Fibroblast of skin of scalp (primary cell): ENCODE data around the gene EPHB1.
"Not testable (repeated sequence)": the region's sequence is repeated elsewhere in the genome, so short reads cannot be mapped to it uniquely, and the experiment has no call there.

Experiments
- DNase-seq: peaks from one replicate; pipeline ENCODE4 v3.0.0-alpha.2; 2013

EPHB1 gene

DNA sequence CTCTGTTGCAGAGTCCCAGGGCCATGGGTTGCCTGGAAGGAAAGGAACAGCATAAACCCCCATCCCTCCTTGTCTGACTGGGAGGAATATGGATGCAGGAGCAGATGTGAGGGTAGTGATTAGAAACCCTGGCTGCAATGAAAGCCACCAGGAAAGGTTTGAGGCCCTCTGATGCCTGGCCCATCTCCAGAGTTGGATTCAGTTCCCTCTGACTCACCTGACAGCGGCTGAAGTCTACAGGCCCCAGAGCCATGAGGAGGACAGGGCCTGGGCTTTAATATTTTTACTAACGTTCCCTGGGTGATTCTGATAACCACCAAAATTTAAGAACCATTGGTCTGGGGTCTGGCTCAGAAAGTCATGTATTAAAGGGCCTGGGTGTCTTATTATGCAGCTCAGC lies 214.0 kb downstream of the EPHB1 start:
- no peak for DNase-seq

DNA sequence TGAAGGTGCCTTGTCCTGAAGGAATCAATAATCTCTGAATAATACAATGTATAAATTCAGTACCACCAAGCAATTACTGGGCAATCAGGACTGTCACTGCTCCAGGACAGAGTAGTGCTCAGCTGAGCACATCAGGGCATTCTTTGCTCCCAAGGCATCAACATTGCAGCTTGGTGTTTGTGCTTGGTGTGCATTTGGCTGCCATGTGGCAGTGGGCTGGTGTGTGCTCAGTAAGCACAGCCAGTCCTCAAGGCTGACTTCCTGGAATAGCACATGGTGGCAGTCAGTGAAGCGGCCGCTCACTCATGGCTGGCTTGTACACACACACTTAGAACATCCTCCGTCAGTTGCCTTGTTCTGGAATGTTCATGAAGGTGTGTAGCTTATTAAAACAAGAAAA lies 217.0 kb downstream of the EPHB1 start:
- no peak for DNase-seq

DNA sequence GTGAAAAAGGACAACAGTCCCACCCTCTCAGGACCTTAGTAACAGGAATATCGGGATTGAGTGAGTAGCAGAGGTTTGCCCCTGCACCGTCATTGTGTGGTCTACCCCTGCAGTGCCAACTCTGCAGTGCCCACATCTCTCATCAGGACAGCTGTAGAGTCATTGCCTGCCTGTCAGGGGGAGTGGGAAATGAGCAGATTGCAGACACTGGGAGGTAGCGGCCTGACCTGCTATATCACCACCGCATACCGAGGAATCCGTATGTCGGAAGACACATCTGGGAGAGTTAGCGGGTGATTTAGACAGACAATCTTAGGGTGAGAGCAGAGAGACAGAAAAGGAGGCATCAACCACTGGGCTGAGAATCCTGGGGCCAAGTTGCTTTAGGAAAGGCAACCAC lies 218.1 kb downstream of the EPHB1 start:
- no peak for DNase-seq

DNA sequence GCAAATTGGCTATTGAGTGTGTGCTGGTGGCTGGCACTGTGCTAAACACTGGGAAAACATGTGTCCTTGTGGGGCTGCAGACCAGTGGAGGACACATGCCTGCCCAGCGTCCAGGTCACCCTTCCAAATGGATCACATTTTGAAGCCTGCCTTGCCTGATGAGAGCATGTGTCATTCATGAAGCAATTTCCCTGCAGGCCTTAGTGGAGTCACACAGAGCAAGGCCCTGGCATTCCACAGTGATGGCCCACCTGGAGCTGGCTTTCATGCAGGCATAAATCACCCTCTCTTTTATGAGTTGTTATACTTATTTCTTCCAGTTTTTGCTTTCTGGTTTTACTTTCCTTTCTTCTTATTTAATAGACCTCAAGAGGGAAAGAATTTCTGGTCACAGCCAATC lies 219.5 kb downstream of the EPHB1 start:
- no peak for DNase-seq

DNA sequence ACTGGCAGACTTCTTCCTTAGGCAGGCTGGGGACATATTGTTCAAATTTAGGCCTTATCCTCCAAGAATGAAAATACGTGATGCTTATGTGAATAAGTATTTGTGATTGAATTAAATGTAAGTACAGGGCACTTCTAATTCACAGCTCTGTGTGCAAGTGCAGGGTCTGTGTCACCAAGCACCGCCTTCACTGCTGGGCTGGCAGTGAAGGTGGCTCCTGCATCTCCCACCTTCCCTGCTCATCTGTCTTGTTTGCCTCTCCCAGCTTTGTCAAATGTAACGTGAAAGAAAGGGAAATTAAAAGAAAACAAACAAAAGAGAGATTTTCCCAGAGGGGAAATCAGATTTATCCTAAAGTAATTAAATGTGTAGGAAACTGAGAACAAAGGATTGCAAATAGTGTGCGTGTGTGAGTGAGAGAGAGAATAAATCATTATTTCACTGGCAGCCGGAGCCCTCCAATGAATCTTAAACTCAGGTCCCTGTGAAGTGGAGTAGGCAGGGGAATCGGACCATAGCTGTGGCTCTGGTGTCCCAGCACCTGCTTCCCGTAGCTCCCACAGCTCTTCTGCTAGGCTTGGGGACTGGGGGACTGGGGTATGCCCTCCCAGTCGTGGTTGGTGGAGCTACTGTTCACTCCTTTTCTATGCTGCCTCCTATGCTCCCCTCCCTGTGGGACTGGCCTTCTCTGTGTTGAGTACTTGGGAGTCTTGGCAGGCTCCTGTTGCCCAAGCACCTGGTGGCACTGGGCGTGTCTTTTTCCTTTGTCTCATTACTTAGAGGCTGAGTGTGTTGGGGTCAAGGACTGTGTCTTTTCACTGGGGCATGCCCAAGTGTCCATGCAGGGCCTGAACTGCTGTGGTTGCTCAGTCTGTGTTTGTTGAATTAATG lies 222.2 kb downstream of the EPHB1 start:
- no peak for DNase-seq

DNA sequence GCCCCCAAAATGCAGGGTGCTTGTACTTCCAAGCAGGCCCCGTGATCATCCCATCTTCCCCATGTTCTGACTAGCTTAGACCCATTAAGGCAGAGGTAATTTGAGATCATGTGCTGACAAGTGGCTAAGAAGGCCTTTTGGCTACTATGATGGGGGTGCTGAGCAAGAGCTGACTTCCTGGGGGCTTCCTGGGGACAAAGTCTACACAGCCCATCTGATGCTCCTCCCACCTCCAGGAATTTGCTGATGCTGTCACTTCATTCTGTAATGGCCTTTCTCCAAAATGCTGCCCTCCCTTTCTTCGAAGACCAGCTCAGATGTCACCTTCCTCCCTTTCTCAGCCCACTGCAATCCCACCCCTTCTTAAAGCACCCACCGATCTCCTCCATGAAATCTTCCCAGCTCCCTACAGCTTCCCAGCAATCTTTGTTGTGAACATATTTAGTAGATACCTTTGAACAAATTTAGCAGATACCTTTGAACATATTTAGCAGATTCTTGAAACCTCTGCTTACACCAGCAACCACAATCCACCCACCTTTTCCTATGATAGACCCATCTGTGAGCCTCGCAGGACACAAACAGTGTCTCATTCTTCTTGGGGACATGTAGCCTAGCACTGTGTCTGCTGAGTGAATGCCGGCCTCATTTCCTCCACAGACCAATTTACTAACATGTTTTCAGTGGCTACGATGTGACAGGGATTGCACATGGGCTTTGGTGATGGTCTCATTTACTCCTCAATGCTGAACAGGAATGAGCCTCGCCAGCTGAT lies 223.3 kb downstream of the EPHB1 start:
- DNase-seq = no peak

DNA sequence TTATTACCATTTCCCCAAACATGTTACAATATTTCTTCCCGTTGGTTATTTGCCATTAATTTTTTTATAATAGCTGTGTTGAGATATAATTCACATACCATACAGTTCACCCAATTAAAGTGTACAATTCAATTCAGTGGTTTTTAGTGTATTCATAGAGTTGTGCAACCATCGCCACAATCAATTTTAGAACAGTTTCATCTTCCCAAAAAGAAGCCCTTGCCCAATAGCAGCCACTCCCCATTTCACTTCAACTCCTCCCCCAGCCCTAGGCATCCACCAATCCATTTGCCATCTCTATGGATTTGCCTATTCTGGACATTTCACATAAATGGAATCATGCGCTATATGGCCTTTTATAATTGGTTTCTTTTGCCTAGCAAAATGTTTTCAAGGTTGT lies 225.1 kb downstream of the EPHB1 start:
- DNase-seq = no peak

DNA sequence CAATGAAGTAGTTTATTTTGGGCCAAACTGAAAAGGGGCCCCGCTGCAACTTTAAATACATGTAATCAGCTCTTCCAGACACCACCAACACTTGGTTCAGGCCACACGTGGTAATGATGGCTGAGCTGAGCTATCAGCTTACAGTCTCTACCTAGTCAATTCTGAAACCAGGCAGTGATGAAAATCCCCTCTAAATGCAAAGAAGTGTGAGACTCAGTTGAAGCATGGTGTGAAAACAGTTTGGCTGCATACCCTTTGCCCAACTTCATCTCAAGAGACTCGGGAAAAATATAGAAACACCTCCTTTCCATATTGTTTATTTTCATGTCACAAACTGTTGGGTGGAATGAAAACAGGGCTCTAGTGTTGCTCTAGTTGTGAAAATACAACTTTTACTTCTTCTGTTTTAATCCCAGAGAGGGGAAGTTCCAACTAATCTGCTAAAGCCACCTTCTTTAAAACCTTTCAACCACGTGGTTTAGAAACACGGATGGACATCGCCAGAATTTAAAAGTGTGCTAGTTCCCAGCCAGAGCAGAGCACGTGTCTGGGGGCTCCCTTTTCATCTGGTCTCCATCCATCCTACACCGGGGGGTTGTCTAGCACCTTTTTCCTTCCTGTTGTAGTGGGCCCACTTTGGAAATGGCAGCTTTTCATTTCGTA lies 229.1 kb downstream of the EPHB1 start:
- DNase-seq = no peak

DNA sequence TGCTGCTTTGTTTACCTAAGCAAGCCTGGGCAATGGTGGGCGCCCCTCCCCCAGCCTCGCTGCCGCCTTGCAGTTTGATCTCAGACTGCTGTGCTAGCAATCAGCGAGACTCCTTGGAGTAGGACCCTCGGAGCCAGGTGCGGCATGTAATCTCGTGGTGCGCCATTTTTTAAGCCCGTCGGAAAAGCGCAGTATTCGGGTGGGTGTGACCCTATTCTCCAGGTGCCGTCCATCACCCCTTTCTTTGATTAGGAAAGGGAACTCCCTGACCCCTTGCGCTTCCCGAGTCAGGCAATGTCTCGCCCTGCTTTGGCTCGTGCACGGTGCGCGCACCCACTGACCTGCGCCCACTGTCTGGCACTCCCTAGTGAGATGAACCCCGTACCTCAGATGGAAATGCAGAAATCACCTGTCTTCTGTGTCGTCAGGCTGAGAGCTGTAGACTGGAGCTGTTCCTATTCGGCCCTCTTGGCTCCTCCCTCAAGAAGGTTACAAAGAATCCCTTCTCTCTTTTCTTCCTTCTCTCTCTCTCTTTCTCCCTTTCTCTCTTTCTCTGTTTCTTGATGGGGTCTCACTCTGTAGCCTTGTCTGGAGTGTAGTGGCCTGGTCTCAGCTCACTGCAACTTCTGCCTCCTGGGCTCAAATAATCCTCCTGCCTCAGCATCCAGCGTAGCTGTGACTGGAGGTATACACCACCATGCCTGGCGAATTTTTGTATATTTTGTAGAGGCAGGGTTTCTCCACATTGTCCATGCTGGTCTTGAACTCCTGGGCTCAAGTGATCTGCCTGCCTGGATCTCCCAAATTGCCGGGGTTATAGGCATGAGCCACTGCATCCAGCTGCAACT lies 235.9 kb downstream of the EPHB1 start:
- DNase-seq = not testable (repeated sequence)

DNA sequence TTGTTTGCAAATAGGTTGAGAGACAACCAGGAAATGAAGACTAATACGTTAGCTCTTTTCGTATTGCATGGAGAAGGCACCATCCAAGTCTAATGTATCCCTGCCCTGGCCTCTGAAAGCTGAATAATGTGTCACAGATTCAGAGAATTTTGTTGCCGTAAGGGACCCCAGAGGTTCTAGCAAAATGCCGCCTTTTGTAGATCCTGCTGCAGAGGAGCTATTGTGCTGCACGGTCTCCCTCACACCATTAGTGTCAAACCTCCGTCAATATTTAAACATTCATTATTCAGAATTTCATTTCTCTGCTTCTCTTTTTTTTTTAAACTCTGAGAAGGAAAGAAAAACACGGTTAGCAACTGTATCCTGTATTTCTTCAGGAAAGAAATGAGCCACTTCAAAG lies 238.7 kb downstream of the EPHB1 start:
- DNase-seq = no peak

DNA sequence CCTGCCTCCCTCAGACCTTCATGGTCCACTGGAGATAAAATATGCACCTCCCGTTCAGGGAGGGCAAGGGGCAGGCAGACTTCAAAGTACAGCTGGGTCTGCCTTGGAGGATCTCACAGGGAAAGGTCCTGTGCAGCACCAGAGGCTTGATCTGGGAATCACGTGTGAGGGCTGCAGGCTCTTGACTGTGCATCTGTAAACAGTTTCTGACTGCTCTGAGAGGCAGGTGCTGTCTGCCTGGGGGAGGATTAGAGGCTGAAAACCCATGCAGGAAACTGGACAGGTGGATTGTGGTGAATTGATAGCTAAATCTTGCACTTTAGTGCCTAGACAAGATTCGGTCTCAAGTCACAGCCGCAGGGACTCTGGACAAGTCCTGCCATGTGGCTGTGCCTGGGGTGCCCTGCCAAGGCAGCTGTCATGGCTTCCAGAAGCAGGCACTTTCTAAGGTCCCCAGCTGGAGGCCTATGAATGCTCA lies 239.3 kb downstream of the EPHB1 start:
- DNase-seq = no peak

DNA sequence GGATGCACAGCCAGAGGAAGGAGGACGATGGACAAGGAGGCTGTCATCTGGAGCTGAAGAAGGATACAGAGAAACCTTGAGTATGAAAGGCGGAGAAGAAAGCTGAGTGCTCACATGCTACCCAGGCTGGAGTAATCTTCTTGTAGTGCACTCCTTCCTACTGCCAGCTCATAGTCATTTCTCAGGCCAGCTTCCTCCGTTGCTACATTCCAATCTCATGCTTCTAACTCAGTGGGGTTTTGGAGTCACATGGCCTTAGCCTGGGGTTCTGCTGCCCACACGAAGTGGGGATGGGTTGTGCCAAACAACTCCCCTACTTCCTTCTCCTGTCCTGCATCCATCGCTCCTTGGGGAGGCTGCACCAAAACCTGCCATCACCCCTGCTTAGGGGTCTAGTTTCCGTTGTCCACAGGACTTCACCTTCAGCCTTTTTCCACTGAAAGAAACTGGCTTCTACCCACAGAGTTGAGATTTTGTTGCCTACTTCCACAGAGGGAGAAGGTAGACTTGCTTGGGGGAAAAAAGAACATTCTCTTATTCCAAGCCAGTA lies 239.9 kb downstream of the EPHB1 start:
- peak; percentile 4 for DNase-seq

DNA sequence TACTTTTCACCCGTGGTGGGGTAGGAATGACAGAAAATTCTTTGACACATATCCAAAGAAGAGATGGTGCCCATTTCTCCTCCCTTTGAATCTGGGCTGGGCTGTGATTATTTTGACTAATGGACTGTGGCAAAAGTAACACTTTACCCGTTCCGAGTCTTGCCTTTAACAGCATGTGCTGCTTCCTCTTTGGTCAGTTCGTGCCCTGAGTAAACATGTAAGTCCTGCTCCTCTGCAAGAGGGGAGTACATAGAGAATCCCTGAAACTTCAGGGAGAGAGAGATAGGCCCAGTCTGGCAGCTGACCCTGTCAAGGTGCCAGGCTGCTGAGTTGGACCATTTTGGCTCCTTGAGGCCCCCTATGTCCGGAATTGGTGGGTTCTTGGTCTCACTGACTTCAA lies 243.1 kb downstream of the EPHB1 start:
- no peak for DNase-seq

DNA sequence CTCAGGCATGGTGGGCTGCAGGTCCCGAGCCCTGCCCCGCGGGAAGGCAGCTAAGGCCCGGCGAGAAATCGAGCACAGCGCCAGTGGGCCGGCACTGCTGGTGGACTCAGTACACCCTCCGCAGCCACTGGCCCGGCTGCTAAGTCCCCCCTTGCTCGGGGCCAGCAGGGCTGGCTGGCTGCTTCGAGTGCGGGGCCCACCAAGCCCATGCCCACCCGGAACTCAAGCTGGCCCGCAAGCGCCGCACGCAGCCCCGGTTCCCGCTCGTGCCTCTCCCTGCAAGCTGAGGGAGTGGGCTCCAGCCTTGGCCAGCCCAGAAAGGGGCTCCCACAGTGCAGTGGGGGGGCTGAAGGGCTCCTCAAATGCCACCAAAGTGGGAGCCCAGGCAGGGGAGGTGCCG lies 244.5 kb downstream of the EPHB1 start:
- not testable (repeated sequence) for DNase-seq

DNA sequence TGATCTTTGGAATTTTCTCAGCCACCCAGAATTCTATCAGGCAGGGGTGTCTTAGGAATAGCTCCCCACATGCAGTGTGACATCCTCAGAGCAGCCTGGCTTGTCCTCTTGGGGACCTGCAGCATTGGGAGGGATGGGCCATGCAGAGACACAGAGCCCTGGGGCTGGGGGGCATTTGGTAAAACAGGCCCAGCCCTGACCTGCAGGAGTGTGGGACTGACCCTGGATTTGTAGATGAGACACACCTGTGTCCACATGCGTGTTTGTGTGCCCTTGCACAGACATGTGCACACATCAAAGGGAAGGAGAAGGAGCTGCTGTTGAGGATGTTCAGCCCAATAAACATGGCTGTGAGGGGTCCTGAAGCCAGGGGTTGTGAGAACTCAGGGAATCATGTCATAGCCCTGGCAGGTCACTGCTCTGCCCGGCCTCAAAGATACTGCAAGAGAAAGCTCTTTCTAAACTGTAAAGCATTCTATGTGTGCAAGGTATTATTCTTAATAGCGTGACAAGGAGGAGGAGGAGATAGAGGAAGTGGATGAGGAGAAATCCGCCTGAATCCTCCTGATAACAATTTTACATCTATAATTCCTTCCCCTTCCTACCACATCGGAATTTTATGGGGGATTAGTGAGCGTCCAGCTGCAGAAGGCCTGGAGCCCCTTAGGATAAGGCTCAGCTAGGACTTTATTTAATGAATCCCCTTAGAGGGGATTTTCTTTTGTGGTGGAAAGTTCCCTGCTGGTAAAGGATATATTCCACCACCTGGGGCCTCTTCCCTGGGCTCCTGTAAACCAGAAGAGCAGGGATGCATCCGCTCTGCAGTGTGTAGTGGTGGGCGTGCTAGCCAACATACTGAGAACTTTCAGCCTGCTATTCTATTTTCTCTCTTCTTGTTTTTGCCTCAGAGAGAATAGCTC lies 245.5 kb downstream of the EPHB1 start:
- no peak for DNase-seq

DNA sequence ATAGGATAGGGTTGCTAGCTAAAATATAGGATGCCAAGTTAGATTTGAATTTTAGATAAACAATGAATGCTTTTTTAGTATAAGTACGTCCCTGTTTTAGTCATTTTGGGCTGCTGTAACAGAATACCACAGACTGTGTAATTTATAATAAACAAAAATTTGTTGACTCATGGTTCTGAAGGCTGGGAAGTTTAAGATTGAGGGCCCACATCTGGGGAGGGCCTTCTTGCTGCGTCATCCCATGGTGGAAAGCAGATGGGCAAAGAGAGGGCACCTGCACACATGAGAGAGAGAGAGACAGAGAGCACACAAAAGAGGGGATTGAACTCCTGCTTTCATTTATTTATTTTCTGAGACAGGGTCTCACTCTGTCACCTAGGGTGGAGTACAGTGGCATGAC lies 246.5 kb downstream of the EPHB1 start:
- no peak for DNase-seq

DNA sequence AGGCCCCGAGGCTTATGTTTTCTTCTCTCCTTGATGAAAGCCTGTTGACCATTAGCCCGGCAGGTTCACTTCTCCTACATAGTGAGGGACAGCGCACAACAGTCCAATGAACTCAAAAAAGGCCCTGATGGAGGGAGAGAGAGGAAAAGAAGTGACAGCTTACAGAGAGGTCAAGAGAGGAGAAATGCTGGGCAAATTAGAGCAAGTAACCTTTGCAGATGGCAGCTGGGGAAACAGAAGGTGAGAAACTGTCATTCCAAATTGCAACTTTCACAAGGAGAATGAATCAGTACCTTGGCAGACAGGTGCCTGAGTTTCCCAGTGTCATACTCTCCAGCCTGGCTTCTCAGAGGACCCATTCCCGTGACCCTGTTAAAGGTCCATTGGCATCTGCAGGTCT lies 252.0 kb downstream of the EPHB1 start:
- DNase-seq = no peak

DNA sequence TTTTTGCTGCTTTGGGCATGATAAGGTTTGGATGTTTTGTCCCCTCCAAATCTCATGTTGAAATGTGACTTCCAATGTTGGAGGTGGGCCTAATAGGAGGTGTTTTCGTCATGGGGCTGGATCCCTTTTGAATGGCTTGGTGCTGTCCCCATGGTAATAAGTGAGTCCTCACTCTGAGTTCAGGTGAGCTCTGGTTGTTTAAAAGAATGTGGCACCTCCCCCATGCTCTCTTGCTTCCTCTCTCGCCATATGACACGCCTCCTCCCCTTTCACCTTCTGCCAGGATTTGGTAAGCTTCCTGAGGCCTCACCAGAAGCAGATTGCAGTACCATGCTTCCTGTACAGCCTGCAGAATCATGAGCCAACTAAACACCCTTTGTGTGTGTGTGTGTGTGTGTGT lies 255.5 kb downstream of the EPHB1 start:
- no peak for DNase-seq

DNA sequence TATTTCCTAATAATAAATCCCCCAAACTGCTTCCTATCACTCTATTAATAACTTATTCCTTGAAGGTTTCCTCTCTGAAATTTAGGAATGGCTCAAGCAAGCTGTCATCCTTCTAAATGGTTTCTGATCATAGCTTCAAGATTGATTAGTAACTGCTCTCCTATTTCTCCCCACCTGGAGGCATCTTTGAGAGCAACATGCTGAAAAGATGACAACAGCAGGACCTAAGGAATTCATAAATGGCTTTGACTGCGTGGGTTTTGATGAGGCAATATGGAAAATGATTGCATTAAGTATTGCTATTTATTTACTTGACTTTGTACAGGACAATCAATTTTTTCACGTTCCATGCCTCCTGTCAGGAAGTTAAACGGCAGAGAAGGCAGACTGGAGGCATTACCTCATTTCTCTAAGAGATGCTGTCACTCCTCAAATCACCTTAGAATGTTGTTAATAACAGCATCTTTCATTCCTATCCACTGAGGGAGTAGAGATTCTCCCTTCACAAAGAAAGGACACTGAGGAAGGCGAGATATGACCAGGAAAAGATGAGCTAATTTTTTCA lies 256.4 kb downstream of the EPHB1 start:
- no peak for DNase-seq

DNA sequence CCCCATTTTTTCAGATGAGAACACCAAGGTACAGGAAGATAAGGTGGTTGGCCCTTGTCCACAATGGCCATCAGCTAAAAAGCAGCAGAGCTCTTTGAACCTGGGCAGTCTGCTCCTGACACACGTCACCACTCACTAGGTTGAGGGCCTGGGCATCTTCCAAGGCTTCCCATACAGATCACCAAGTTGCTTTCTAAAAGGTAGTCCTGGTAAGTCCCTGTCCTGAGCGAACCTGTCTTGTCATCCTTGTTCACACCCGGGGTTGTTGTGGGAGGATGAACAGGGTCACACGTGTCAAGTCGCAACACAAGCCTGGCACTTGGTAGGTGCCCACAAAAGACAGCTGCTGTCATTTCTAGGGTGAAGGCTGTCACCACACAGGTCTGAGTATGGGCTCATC lies 260.4 kb downstream of the EPHB1 start:
- DNase-seq = no peak
